Activated B cell treated with CpG ODN at 0.5 μM for 24 hours (primary cell): ENCODE measurements around the gene EYA3. TPM values are rescaled to one million over a fixed set of nuclear protein-coding genes. Genes with fewer than 3 reads are reported as not detected.

Experiments used
- ATAC-seq: fragments of 200-7000 bp; cut with Tn5 transposase; one replicate; pipeline ENCODE4 v1.10.0; 2021; ENCODE audit warnings: low read depth, mild to moderate bottlenecking, moderate library complexity
- CTCF ChIA-PET: fragments of 350-600 bp; sonication (Branson Sonifier 250); formaldehyde crosslinking; loops from one replicate; lab custom pipeline; 2021; ENCODE audit warnings: antibody characterized with exemption; lab: Charles Lee
- POLR2A ChIA-PET: fragments of 350-600 bp; sonication (Branson Sonifier 250); formaldehyde crosslinking; loops from one replicate; lab custom pipeline; 2021; ENCODE audit warnings: antibody characterized with exemption; lab: Charles Lee
- DNase-seq: peaks from one replicate; pipeline ENCODE4 v3.0.0; 2022
- H3K27ac Mint-ChIP-seq: one replicate; pipeline ENCODE4 v1.8.0; 2020; ENCODE audit warnings: mixed read lengths
- H3K27me3 Mint-ChIP-seq: one replicate; pipeline ENCODE4 v1.8.0; 2021; ENCODE audit warnings: mixed read lengths
- H3K36me3 Mint-ChIP-seq: one replicate; pipeline ENCODE4 v1.8.0; 2021; ENCODE audit warnings: low read depth, mixed read lengths
- H3K4me1 Mint-ChIP-seq: one replicate; pipeline ENCODE4 v1.8.0; 2021; ENCODE audit warnings: mixed read lengths
- H3K4me3 Mint-ChIP-seq: one replicate; pipeline ENCODE4 v1.8.0; 2020; ENCODE audit warnings: mild to moderate bottlenecking, mixed read lengths
- H3K9me3 Mint-ChIP-seq: one replicate; pipeline ENCODE4 v1.8.0; 2020; ENCODE audit warnings: mixed read lengths
- intact Hi-C: fragments of 100-400 bp; cut with micrococcal nuclease; formaldehyde crosslinking; loops from one replicate; pipeline ENCODE4 v1.15.1; 2024
- total RNA-seq: library from RNA; stranded (reverse); gene quantifications from 2 replicates; pipeline ENCODE4 v1.2.3, GENCODE V29; 2022
- TF ChIP-seq, protein P1 (sequence below): fragments of 200-600 bp; IDR thresholded peaks from one replicate; pipeline ENCODE4 v1.8.0; 2022; ENCODE audit warnings: antibody characterized with exemption, mild to moderate bottlenecking

Gene EYA3
- total RNA-seq, 1 donor from 2014 or later: 31.0 TPM

- ATAC-seq: no peak
- CTCF ChIA-PET: interaction anchor here (0.9 to 1.9 kb wide), 2 partner anchors 13 to 74 kb away, joined by 3 to 8 read pairs; no protein-coding TSS in a partner anchor
Measured at GRCh38 chr1:28134651-28135207, 46.3 kb upstream of the EYA3 start.

GRCh38 chr1:28132171-28133167 is 44.1 kb upstream of the EYA3 start:
- Mint-ChIP-seq H3K9me3 (no peaks in the 10 kb centered on the region), H3K4me3 (peak overlapping the region; percentile 50), H3K4me1 (peaks cover 62% of the 10 kb centered on the region), H3K27me3 (no peaks in the 10 kb centered on the region), H3K36me3 (no peaks in the 10 kb centered on the region), H3K27ac (peak overlapping the region; percentile 63)
- CTCF ChIA-PET: no interaction called here
- DNase-seq: no peak
- TF ChIP-seq, protein P1, sequence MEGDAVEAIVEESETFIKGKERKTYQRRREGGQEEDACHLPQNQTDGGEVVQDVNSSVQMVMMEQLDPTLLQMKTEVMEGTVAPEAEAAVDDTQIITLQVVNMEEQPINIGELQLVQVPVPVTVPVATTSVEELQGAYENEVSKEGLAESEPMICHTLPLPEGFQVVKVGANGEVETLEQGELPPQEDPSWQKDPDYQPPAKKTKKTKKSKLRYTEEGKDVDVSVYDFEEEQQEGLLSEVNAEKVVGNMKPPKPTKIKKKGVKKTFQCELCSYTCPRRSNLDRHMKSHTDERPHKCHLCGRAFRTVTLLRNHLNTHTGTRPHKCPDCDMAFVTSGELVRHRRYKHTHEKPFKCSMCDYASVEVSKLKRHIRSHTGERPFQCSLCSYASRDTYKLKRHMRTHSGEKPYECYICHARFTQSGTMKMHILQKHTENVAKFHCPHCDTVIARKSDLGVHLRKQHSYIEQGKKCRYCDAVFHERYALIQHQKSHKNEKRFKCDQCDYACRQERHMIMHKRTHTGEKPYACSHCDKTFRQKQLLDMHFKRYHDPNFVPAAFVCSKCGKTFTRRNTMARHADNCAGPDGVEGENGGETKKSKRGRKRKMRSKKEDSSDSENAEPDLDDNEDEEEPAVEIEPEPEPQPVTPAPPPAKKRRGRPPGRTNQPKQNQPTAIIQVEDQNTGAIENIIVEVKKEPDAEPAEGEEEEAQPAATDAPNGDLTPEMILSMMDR: no peak
- POLR2A ChIA-PET: interaction anchor here (0.6 to 0.8 kb wide), 6 partner anchors 22 to 511 kb away, joined by 4 to 17 read pairs (median 6); partner anchors contain the start of gene EYA3
- ATAC-seq: peak; percentile 33
- intact Hi-C loops: no loop called here

More at GRCh38 chr1:28134651-28135207, 46.3 kb upstream of the EYA3 start:
- no peak overlapping the region for H3K4me3 Mint-ChIP-seq
- no peaks in the 10 kb centered on the region for H3K36me3 Mint-ChIP-seq
- POLR2A ChIA-PET: interaction anchor here (0.6 to 2.7 kb wide), 3 partner anchors 10 to 226 kb away, joined by 4 to 10 read pairs (median 9); no protein-coding TSS in a partner anchor
- H3K27me3 Mint-ChIP-seq: no peaks in the 10 kb centered on the region
- H3K27ac Mint-ChIP-seq: no peak overlapping the region
- intact Hi-C loops: loop anchor here (1.0 to 2.0 kb wide), 4 partner anchors 10 to 44 kb away; partner anchors contain the start of gene PTAFR
- peaks cover 63% of the 10 kb centered on the region for H3K4me1 Mint-ChIP-seq
- no peaks in the 10 kb centered on the region for H3K9me3 Mint-ChIP-seq
- TF ChIP-seq, protein P1: no peak
- no peak for DNase-seq

DNA sequence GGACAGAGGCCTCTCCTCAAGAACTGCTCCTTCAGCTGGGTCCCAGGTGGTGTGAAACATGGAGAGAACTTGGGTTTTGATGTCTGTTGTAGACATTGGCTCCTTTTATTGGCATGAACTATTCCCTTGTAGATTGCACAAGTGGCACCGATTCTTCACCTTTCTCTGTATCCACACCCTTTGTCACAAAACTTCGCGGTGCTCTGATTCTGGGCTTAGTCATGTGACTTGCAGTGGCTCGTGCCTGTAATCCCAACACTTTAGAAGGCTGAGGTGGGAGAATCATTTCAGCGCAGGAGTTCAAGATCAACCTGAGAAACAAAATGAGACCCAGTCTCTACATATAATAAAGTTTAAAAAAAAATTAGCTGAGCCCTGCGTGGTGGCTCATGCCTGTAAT is 42.5 kb upstream of the EYA3 start:
- intact Hi-C loops: no loop called here
- Mint-ChIP-seq H3K27ac (no peak overlapping the region), H3K36me3 (no peaks in the 10 kb centered on the region), H3K9me3 (no peaks in the 10 kb centered on the region), H3K4me3 (no peak overlapping the region), H3K27me3 (no peaks in the 10 kb centered on the region), H3K4me1 (peaks cover 65% of the 10 kb centered on the region)
- ATAC-seq (no peak), DNase-seq (no peak)
- ChIA-PET POLR2A (no interaction called here), CTCF (interaction anchor here (0.5 kb wide), 1 partner anchor 35 kb away, joined by 3 read pairs; no protein-coding TSS in a partner anchor)
- TF ChIP-seq, protein P1: no peak

DNA sequence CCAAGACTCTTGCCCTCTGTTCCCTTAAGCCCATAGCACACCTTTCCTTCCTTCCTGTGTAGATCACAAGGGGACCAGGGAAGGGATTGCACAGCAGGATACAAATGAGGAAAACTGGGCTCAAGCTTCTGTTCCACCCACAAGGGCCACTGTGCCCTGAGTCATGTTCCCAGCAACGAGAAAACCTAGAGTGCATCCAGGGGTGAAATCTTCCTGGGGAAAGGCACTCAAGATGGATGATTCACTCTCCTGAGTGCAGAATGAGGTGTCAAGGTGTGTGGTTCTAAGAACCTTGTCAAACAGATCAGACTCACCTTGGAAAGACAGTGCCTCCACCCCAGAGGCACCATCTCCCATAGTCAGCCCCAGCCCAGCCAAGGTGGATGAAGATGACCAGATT is 40.7 kb upstream of the EYA3 start:
- no peaks in the 10 kb centered on the region for H3K9me3 Mint-ChIP-seq
- DNase-seq (no peak), ATAC-seq (no peak)
- peaks cover 54% of the 10 kb centered on the region for H3K4me1 Mint-ChIP-seq
- H3K27me3 Mint-ChIP-seq: no peaks in the 10 kb centered on the region
- no peaks in the 10 kb centered on the region for H3K36me3 Mint-ChIP-seq
- no peak overlapping the region for H3K27ac Mint-ChIP-seq
- POLR2A ChIA-PET: interaction anchor here (0.6 kb wide), 1 partner anchor 10 kb away, joined by 5 read pairs; no protein-coding TSS in a partner anchor
- TF ChIP-seq, protein P1: no peak
- no peak overlapping the region for H3K4me3 Mint-ChIP-seq
- CTCF ChIA-PET: no interaction called here
- intact Hi-C loops: no loop called here
